ENCODE results near the gene SRSF11. TPM values are rescaled to one million over a fixed set of nuclear protein-coding genes. Genes with fewer than 3 reads are reported as not detected.

SRSF11 gene
- total and polyA plus RNA-seq, 2 donors (not counting 1 experiment from before 2014, with no cell fraction given) = 243 to 333 TPM

DNA sequence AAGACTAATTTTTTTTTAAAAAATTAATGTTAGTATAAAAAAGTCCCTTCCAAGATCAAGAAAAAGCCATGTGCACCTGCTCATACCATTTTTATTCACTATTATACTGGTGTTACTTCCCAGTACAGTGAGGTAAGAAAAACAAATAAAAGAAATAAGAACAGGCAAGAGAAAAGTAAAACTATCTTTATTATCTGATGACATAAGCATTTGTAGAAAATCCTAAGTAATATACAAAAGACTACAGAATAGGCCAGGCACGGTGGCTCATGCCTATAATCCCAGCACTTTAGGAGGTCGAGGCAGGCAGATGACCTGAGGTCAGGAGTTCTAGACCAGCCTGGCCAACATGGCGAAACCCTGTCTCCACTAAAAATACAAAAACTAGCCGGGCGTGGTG, 65.3 kb downstream of the SRSF11 start:
- Mint-ChIP-seq H3K4me1 (no peaks in the 10 kb centered on the region), H3K4me3 (no peak overlapping the region), H3K27me3 (no peaks in the 10 kb centered on the region), H3K27ac (no peak overlapping the region), H3K9me3 (ENCODE audit: insufficient read depth) (no peaks in the 10 kb centered on the region)
- H3K4me1 ChIP-seq (ENCODE audit: control insufficient read depth in 2 of 2, insufficient read depth in 2 of 2, low read length in 2 of 2) = no peaks in the 10 kb centered on the region
- ChIA-PET POLR2A (no interaction called here), CTCF (no interaction called here)
- peaks cover 8 to 16% of the 10 kb centered on the region in 2 experiments for H3K36me3 ChIP-seq (replicated peaks in 1 of 2; ENCODE audit: control extremely low read depth in 1 of 2, control insufficient read depth in 1 of 2, extremely low read depth in 1 of 2, insufficient read depth in 2 of 2, low read length in 1 of 2)
- no peak overlapping the region for H2AFZ ChIP-seq (ENCODE audit: insufficient read depth, low read depth, low read length, poor library complexity, severe bottlenecking)
- H3K9ac ChIP-seq (ENCODE audit: low read length) = no peak overlapping the region
- H3K4me2 ChIP-seq (replicated peaks; ENCODE audit: low read depth, low read length, poor library complexity, severe bottlenecking) = no peak overlapping the region
- H3K9me3 ChIP-seq (ENCODE audit: control extremely low read depth in 1 of 3, control insufficient read depth in 2 of 3, insufficient read depth in 1 of 3, low read length in 2 of 3) = no peaks in the 10 kb centered on the region
- H4K20me1 ChIP-seq (ENCODE audit: control insufficient read depth, insufficient read depth, low read length, poor library complexity, severe bottlenecking) = no peaks in the 10 kb centered on the region
- intact Hi-C loops (cut with micrococcal nuclease) = no loop called here
- no peaks in the 10 kb centered on the region for H3K79me2 ChIP-seq (ENCODE audit: control insufficient read depth, insufficient read depth, low read length)
- H3K27me3 ChIP-seq (replicated peaks in 1 of 4; ENCODE audit: control extremely low read depth in 1 of 4, control insufficient read depth in 3 of 4, insufficient read depth in 4 of 4, low read length in 3 of 4) = no peaks in the 10 kb centered on the region
- WGBS (ENCODE audit: insufficient coverage) = 100% methylated on average over 5 of the region's 5 CpGs
- DNase-seq = no peak
- TF ChIP-seq, protein P1, sequence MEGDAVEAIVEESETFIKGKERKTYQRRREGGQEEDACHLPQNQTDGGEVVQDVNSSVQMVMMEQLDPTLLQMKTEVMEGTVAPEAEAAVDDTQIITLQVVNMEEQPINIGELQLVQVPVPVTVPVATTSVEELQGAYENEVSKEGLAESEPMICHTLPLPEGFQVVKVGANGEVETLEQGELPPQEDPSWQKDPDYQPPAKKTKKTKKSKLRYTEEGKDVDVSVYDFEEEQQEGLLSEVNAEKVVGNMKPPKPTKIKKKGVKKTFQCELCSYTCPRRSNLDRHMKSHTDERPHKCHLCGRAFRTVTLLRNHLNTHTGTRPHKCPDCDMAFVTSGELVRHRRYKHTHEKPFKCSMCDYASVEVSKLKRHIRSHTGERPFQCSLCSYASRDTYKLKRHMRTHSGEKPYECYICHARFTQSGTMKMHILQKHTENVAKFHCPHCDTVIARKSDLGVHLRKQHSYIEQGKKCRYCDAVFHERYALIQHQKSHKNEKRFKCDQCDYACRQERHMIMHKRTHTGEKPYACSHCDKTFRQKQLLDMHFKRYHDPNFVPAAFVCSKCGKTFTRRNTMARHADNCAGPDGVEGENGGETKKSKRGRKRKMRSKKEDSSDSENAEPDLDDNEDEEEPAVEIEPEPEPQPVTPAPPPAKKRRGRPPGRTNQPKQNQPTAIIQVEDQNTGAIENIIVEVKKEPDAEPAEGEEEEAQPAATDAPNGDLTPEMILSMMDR (IDR thresholded peaks at IDR 0.05) = no peak
- no peak for TF ChIP-seq EZH2 (IDR thresholded peaks at IDR 0.05; ENCODE audit: borderline replicate concordance, insufficient read depth, low read depth, low read length, poor library complexity, severe bottlenecking)
- H3K4me3 ChIP-seq (ENCODE audit: control extremely low read depth in 1 of 5, extremely low read depth in 1 of 5, insufficient read depth in 1 of 5, low read depth in 2 of 5, low read length in 4 of 5) = no peak overlapping the region
- no peak overlapping the region for H3K27ac ChIP-seq (ENCODE audit: low read length in 2 of 2)
- ATAC-seq (ENCODE audit: low read depth) = no peak

DNA sequence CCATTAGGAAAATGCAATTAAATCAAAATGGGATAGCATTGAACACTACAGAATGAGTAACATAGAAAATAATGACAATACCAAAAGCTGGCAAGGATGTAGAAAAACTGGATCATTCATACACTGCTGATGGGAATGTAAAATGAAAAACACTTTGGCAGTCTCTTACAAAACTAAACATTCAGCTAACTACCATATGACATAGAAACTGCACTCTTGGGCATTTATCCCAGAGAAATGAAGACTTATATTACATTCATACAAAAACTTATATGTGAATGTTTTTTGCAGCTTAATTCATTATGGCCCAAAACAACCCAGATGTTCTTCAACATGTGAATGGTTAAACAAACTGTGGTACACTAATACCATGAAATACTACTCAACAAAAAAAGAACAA, 67.0 kb downstream of the SRSF11 start:
- Mint-ChIP-seq H3K27me3 (no peaks in the 10 kb centered on the region), H3K9me3 (ENCODE audit: insufficient read depth) (no peaks in the 10 kb centered on the region), H3K4me1 (peaks cover 2% of the 10 kb centered on the region), H3K27ac (no peak overlapping the region), H3K4me3 (no peak overlapping the region)
- POLR2A ChIA-PET = no interaction called here
- H3K4me1 ChIP-seq (ENCODE audit: control insufficient read depth in 2 of 2, insufficient read depth in 2 of 2, low read length in 2 of 2) = no peaks in the 10 kb centered on the region
- CTCF ChIA-PET = no interaction called here
- peaks cover 4 to 23% of the 10 kb centered on the region in 2 experiments for H3K36me3 ChIP-seq (replicated peaks in 1 of 2; ENCODE audit: control extremely low read depth in 1 of 2, control insufficient read depth in 1 of 2, extremely low read depth in 1 of 2, insufficient read depth in 2 of 2, low read length in 1 of 2)
- H4K20me1 ChIP-seq (ENCODE audit: control insufficient read depth, insufficient read depth, low read length, poor library complexity, severe bottlenecking) = no peaks in the 10 kb centered on the region
- H3K27me3 ChIP-seq (replicated peaks in 1 of 4; ENCODE audit: control extremely low read depth in 1 of 4, control insufficient read depth in 3 of 4, insufficient read depth in 4 of 4, low read length in 3 of 4) = no peaks in the 10 kb centered on the region
- H3K4me3 ChIP-seq (ENCODE audit: control extremely low read depth in 1 of 5, extremely low read depth in 1 of 5, insufficient read depth in 1 of 5, low read depth in 2 of 5, low read length in 4 of 5) = no peak overlapping the region
- H3K79me2 ChIP-seq (ENCODE audit: control insufficient read depth, insufficient read depth, low read length) = no peaks in the 10 kb centered on the region
- TF ChIP-seq, protein P1 (IDR thresholded peaks at IDR 0.05) = no peak
- TF ChIP-seq EZH2 (IDR thresholded peaks at IDR 0.05; ENCODE audit: borderline replicate concordance, insufficient read depth, low read depth, low read length, poor library complexity, severe bottlenecking) = no peak
- H3K4me2 ChIP-seq (replicated peaks; ENCODE audit: low read depth, low read length, poor library complexity, severe bottlenecking) = no peak overlapping the region
- intact Hi-C loops (cut with micrococcal nuclease) = no loop called here
- no peaks in the 10 kb centered on the region for H3K9me3 ChIP-seq (ENCODE audit: control extremely low read depth in 1 of 3, control insufficient read depth in 2 of 3, insufficient read depth in 1 of 3, low read length in 2 of 3)
- H2AFZ ChIP-seq (ENCODE audit: insufficient read depth, low read depth, low read length, poor library complexity, severe bottlenecking) = no peak overlapping the region
- DNase-seq (no peak), ATAC-seq (ENCODE audit: low read depth) (no peak)
- no peak overlapping the region for H3K27ac ChIP-seq (ENCODE audit: low read length in 2 of 2)
- H3K9ac ChIP-seq (ENCODE audit: low read length) = no peak overlapping the region
